Kidney tubule cell (primary cell): ENCODE measurements around the gene WDR89.
"Not testable (repeated sequence)": the region's sequence is repeated elsewhere in the genome, so short reads cannot be mapped to it uniquely, and the experiment has no call there.

ENCODE experiments used
- DNase-seq: peaks from one replicate; pipeline ENCODE4 v3.0.0-alpha.2; 2018; ENCODE audit warnings: low spot score

The WDR89 gene

GRCh38 chr14:63652406-63652805 is 10.7 kb upstream of the WDR89 start:
- DNase-seq = no peak

- no peak for DNase-seq
These were observed 8.7 kb upstream of the WDR89 start for GRCh38 chr14:63650256-63650952.

DNA sequence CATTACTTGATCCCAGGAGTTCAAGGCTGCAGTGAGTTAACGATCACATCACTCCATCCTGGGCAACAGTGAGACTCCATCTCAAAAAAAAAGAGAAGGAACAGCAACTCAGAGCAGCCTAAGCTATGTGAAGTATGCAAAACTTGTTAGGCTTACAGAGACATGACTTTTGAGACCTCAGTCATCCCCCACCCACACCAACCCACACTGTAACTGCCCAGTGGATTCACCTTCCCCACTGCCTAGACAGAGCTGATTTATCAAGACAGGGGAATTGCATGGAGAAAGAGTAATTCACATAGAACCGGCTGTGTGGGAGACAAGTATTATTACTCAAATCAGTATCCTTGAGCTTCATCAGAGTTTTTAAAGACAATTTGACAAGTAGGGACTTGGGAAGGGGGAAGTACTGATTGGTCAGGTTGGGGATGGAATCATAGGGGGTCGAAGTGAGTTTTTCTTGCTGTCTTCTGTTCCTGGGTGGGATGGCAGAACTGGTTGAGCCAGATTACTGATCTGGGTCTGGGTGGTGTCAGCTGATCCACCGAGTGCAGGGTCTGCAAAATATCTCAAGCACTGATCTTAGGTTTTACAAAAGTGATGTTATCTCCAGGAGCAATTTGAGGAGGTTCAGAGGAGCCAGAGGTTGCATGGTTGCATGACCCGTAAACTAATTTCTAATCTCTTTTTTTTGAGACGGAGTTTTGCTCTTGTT is 6.2 kb upstream of the WDR89 start:
- DNase-seq = no peak

GRCh38 chr14:63644741-63645140 is 3.1 kb upstream of the WDR89 start:
- no peak for DNase-seq

GRCh38 chr14:63642656-63643382 is 1.1 kb upstream of the WDR89 start:
- DNase-seq = no peak

GRCh38 chr14:63642229-63642611 is 549 bp upstream of the WDR89 start:
- peak; percentile 93 for DNase-seq

- no peak for DNase-seq
These were observed 3.2 kb downstream of the WDR89 start for GRCh38 chr14:63638493-63638892.

- DNase-seq = not testable (repeated sequence)
These were observed 5.5 kb downstream of the WDR89 start for GRCh38 chr14:63636094-63636635.

- DNase-seq = no peak
These were observed 7.9 kb downstream of the WDR89 start for GRCh38 chr14:63633801-63634200.

DNA sequence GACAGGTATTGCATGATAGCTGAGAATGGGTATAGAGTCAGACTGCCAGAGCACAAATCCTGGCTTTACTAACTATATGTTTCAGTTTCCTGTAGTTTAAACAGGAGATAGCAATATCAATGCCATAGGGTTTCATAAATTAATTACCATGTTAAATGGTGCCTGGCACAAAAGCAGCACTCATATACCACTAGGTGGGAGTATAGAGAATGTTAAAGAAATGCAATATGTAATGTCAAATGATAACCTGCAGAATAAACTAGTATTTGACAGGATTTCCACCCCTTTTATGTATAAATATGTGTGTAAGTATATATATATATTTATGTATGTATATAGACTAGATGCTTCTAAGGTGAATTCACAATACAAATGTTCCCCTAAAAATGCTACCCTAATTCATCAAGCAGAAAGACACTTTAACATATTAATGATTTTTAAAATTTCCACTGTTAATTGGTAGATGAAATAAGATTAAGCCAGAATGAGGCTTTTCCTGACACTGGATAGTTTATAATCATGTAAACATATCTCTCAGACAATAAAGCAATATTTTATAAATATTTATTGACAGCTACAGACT is 8.6 kb downstream of the WDR89 start:
- peak; percentile 23 for DNase-seq

DNA sequence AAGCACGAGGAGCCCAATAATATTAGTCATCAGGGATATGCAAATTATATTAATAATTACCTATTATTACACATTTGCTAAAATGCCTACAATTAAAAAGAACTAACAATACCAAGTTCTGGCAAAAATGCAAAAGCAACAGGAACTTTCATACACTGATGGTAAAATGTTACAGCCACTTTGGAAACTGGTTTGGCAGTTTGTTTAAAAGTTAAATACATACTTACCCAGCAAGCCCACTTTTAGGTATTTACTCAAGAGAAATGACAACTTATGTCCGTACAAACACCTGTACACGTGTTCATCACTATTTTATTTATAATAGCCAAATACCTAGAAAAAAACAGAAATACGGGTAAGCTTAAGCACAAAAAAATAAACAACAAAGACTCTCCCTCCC is 17.0 kb downstream of the WDR89 start:
- no peak for DNase-seq

GRCh38 chr14:63624203-63624602 is 17.5 kb downstream of the WDR89 start:
- DNase-seq = no peak

DNA sequence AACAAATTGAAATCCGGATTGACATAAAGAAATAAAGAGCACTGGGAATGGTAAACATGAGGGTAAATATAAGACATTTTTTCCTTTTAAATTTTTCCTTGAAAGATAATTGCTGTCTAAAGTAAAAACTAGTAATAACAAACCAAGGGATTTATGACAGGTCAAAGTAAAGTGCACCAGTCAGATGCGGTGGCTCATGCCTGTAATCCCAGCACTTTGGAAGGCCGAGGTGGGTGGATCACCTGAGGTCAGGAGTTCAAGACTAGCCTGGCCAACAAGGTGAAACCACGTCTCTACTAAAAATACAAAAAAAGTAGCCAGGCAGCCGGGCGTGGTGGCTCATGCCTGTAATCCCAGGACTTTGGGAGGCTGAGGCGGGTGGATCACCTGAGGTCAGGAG is 19.7 kb downstream of the WDR89 start:
- not testable (repeated sequence) for DNase-seq

- DNase-seq = no peak
These were observed 25.7 kb downstream of the WDR89 start for GRCh38 chr14:63616015-63616414.

- peak; percentile 17 for DNase-seq
These were observed 26.9 kb downstream of the WDR89 start for GRCh38 chr14:63614679-63615363.

GRCh38 chr14:63611078-63611477 is 30.6 kb downstream of the WDR89 start:
- no peak for DNase-seq

GRCh38 chr14:63605041-63605532 is 36.6 kb downstream of the WDR89 start:
- peak; percentile 25 for DNase-seq

GRCh38 chr14:63604626-63605025 is 37.0 kb downstream of the WDR89 start:
- peak; percentile 74 for DNase-seq

DNA sequence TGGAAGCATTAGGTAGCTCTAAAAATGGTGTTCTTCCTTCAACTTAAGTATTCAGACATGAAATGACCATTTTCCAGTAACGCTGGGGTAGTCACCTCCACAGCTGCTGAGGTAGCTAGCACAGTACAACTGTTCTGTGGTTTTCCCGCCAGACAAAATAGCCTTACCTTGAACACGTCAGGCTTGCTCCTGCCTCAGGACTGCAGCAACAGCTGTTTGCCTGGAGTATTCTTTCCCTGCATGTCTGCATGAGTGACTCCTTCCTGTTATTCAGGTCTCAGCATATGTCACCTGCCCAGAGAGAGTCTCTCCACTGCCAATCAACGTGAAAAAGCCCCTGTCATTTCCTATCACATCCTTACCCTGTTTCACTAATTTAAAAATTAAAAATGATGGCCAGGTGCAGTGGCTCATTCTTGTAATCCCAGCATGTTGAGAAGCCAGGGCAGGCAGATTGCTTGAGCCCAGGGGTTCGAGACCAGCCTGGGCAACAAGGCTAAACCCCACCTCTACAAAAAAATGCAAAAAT is 37.9 kb downstream of the WDR89 start:
- DNase-seq = peak; percentile 70

DNA sequence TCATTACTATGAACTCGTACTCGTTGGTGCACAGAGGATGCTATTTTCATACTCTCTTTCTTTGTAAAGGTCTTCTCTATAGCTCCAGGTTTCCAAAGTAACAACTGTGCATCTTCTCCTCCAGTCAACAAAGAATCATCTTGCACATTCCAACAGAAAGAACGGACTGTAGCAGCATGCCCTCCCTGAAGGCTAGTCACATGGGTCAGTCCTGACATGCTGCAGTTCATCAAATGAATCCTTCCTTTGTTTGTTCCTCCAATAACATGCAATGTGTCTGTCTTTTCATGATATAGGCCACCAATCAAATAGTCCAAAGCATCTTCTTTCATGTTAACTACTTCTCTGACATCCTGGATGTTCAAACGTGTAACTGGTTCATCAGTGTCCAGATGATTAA is 42.9 kb downstream of the WDR89 start:
- DNase-seq = no peak

DNA sequence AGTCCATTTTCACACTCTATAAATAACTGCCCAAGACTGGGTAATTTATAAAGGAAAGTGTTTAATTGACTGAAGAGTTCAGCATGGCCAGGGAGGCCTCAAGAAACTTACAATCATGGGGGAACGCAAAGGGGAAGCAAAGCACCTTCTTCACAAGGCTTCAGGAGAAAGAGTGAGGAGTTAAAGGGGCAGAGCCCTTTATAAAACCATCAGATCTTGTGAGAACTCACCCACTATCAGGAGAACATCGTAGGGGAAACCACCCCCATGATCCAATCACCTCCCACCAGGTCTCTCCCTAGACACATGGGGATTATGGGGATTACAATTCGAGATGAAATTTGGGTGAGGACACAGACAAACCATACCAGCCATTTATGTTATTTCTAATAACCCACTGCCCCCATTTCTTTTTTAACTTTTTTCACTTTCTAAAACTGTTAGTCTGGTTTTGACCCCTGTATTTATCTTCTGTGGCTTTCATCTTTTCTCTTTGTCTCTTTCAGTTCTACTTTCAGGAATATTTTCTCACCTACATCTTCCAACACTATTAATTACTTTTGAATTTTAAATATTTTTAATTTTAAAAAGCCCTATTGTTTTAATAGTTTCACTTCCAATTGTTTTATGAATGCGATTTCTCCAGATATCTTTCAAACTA is 44.5 kb downstream of the WDR89 start:
- DNase-seq = no peak
